ENCODE measurements around the gene RPS6KA5.
"Not testable (repeated sequence)": the region's sequence is repeated elsewhere in the genome, so short reads cannot be mapped to it uniquely, and the experiment has no call there.

Gene RPS6KA5

DNA sequence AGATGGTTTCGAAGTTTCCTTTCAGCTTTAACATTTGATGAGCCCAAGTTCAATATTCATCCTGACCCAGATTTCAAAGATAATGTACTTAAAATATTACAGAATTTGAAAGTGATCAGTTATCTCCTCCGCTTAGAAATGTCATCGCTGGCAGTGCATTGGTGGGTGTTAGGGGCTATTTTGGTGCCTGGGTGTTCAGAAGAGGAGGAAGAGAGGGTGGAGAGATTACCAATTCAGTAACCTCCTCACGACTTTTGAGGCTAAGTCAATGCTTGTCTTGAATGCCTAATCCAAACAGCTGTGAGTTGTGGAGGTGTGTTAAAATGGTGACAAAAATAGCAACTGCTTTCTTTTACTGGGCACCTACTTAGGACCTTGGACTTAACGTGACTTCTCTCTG is 39.7 kb upstream of the RPS6KA5 start:
- ATAC-seq (ENCODE audit: insufficient read depth, low read depth) (no peak), DNase-seq (no peak)
- Histone ChIP-seq H3K27ac (ENCODE audit: low read length) (no peak overlapping the region), H3K4me3 (ENCODE audit: low read depth in 1 of 2, low read length in 2 of 2) (no peak overlapping the region), H3K36me3 (ENCODE audit: insufficient read depth, low read length) (no peaks in the 10 kb centered on the region), H2AFZ (ENCODE audit: low read depth, low read length) (no peak overlapping the region), H3K9ac (ENCODE audit: low read depth, low read length) (no peak overlapping the region), H4K20me1 (ENCODE audit: insufficient read depth, low read length) (no peaks in the 10 kb centered on the region), H3K4me2 (ENCODE audit: insufficient read depth, low read length) (no peak overlapping the region), H3K4me1 (ENCODE audit: insufficient read depth, low read length) (no peaks in the 10 kb centered on the region), H3K79me2 (ENCODE audit: insufficient read depth, low read length) (no peaks in the 10 kb centered on the region), H3K9me3 (ENCODE audit: insufficient read depth, low read length, severe bottlenecking) (no peaks in the 10 kb centered on the region), H3K27me3 (ENCODE audit: insufficient read depth, low read length, poor library complexity) (peaks cover 4% of the 10 kb centered on the region)
- TF ChIP-seq, protein P1, sequence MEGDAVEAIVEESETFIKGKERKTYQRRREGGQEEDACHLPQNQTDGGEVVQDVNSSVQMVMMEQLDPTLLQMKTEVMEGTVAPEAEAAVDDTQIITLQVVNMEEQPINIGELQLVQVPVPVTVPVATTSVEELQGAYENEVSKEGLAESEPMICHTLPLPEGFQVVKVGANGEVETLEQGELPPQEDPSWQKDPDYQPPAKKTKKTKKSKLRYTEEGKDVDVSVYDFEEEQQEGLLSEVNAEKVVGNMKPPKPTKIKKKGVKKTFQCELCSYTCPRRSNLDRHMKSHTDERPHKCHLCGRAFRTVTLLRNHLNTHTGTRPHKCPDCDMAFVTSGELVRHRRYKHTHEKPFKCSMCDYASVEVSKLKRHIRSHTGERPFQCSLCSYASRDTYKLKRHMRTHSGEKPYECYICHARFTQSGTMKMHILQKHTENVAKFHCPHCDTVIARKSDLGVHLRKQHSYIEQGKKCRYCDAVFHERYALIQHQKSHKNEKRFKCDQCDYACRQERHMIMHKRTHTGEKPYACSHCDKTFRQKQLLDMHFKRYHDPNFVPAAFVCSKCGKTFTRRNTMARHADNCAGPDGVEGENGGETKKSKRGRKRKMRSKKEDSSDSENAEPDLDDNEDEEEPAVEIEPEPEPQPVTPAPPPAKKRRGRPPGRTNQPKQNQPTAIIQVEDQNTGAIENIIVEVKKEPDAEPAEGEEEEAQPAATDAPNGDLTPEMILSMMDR (IDR thresholded peaks at IDR 0.05; ENCODE audit: borderline replicate concordance, extremely low read depth, low read length, poor library complexity, severe bottlenecking), result no peak
- TF ChIP-seq EZH2 (IDR thresholded peaks at IDR 0.05; ENCODE audit: borderline replicate concordance, low read depth, low read length, severe bottlenecking), result no peak

DNA sequence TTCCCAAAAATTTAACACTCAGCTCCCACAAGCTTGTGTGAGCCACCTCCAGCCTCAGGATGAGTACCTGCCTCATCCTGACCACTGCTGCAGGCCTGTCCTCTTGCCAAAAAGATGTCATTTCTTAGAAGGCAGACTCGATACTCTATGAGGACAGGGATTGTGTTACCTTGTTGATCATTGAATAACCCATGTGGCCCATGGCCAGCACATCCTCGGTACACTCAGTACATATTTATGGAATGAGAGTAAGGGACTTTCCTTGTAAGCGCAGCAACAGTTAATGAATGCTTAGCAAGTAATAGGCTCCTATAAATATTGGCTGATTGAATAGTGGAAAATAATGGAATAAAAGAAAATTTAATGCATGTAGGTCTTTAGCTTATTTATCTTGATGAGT is 38.1 kb upstream of the RPS6KA5 start:
- Histone ChIP-seq H3K9ac (ENCODE audit: low read depth, low read length) (no peak overlapping the region), H3K4me1 (ENCODE audit: insufficient read depth, low read length) (no peaks in the 10 kb centered on the region), H3K4me3 (ENCODE audit: low read depth in 1 of 2, low read length in 2 of 2) (no peak overlapping the region), H3K79me2 (ENCODE audit: insufficient read depth, low read length) (no peaks in the 10 kb centered on the region), H3K36me3 (ENCODE audit: insufficient read depth, low read length) (no peaks in the 10 kb centered on the region), H3K27me3 (ENCODE audit: insufficient read depth, low read length, poor library complexity) (peaks cover 4% of the 10 kb centered on the region), H2AFZ (ENCODE audit: low read depth, low read length) (no peak overlapping the region), H4K20me1 (ENCODE audit: insufficient read depth, low read length) (no peaks in the 10 kb centered on the region), H3K27ac (ENCODE audit: low read length) (no peak overlapping the region), H3K4me2 (ENCODE audit: insufficient read depth, low read length) (no peak overlapping the region), H3K9me3 (ENCODE audit: insufficient read depth, low read length, severe bottlenecking) (no peaks in the 10 kb centered on the region)
- no peak for DNase-seq
- no peak for ATAC-seq (ENCODE audit: insufficient read depth, low read depth)
- TF ChIP-seq EZH2 (IDR thresholded peaks at IDR 0.05; ENCODE audit: borderline replicate concordance, low read depth, low read length, severe bottlenecking), result no peak
- TF ChIP-seq, protein P1 (IDR thresholded peaks at IDR 0.05; ENCODE audit: borderline replicate concordance, extremely low read depth, low read length, poor library complexity, severe bottlenecking), result no peak

DNA sequence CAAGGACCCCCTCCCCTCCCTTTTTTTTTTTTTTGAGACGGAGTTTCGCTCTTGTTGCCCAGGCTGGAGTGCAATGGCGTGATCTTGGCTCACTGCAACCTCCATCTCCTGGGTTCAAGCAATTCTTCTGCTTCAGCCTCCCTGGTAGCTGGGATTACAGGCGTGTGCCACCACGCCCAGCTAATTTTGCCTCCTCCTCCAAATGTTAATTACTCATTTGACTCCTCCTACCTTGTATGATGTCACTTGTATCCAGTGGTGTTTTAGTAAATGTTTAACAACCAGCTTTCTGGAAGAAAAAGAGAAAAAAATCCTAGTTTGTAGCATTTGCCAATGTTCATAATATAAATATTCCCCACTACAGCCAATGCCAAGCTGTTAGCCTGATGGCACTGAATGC is 37.2 kb upstream of the RPS6KA5 start:
- not testable (repeated sequence) for H2AFZ ChIP-seq (ENCODE audit: low read depth, low read length); H3K4me1 ChIP-seq (ENCODE audit: insufficient read depth, low read length); H3K9me3 ChIP-seq (ENCODE audit: insufficient read depth, low read length, severe bottlenecking); H4K20me1 ChIP-seq (ENCODE audit: insufficient read depth, low read length); H3K79me2 ChIP-seq (ENCODE audit: insufficient read depth, low read length); H3K27me3 ChIP-seq (ENCODE audit: insufficient read depth, low read length, poor library complexity); DNase-seq; H3K27ac ChIP-seq (ENCODE audit: low read length); H3K4me3 ChIP-seq (ENCODE audit: low read depth in 1 of 2, low read length in 2 of 2); H3K36me3 ChIP-seq (ENCODE audit: insufficient read depth, low read length); ATAC-seq (ENCODE audit: insufficient read depth, low read depth); H3K9ac ChIP-seq (ENCODE audit: low read depth, low read length); H3K4me2 ChIP-seq (ENCODE audit: insufficient read depth, low read length)

DNA sequence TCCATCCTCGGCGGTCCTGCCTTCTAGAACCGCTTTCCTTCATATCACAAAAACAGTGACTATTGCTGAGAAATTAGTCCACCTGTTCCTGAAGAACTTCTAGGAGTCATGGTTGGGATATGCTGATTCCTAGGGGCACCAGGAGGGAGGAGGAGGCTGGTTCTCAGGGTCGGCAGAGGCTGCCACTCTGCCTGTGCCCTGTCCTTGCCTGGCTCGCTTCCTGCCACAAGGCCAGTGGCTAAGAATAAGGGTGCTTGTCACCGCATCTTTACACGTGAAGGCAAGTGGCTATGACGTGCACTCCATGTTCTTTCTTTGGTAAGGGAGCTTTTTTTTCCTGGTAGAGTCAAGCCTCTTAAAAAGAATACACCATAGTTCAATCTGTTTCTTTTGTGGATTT is 34.7 kb upstream of the RPS6KA5 start:
- Histone ChIP-seq H4K20me1 (ENCODE audit: insufficient read depth, low read length) (peaks cover 12% of the 10 kb centered on the region; the same call in 1 of the 2 replicates), H3K9ac (ENCODE audit: low read depth, low read length) (no peak overlapping the region), H3K36me3 (ENCODE audit: insufficient read depth, low read length) (no peaks in the 10 kb centered on the region), H3K27me3 (ENCODE audit: insufficient read depth, low read length, poor library complexity) (peaks cover 22% of the 10 kb centered on the region), H3K4me1 (ENCODE audit: insufficient read depth, low read length) (no peaks in the 10 kb centered on the region), H3K27ac (ENCODE audit: low read length) (no peak overlapping the region), H3K9me3 (ENCODE audit: insufficient read depth, low read length, severe bottlenecking) (no peaks in the 10 kb centered on the region), H3K4me3 (ENCODE audit: low read depth in 1 of 2, low read length in 2 of 2) (no peak overlapping the region), H2AFZ (ENCODE audit: low read depth, low read length) (no peak overlapping the region), H3K79me2 (ENCODE audit: insufficient read depth, low read length) (no peaks in the 10 kb centered on the region), H3K4me2 (ENCODE audit: insufficient read depth, low read length) (no peak overlapping the region)
- no peak for TF ChIP-seq EZH2 (IDR thresholded peaks at IDR 0.05; ENCODE audit: borderline replicate concordance, low read depth, low read length, severe bottlenecking)
- TF ChIP-seq, protein P1 (IDR thresholded peaks at IDR 0.05; ENCODE audit: borderline replicate concordance, extremely low read depth, low read length, poor library complexity, severe bottlenecking), result no peak
- ATAC-seq (ENCODE audit: insufficient read depth, low read depth) (no peak), DNase-seq (no peak)
